ENCODE results near the gene STARD9. TPM values are rescaled to one million over a fixed set of nuclear protein-coding genes. Genes with fewer than 3 reads are reported as not detected.
"Not testable (repeated sequence)": the region's sequence is repeated elsewhere in the genome, so short reads cannot be mapped to it uniquely, and the experiment has no call there.

STARD9 gene
- 1 to 10 TPM; 5.1 to 6.3 TPM for total RNA-seq

- H3K9me3 Mint-ChIP-seq = no peaks in the 10 kb centered on the region
- peak within 1 kb of the TSS; percentile 95 for H3K4me3 Mint-ChIP-seq
- DNase-seq (peak; percentile 97), ATAC-seq (replicated peaks in 1 of 2) (peak; percentile 92)
- peak within 1 kb of the TSS; percentile 66 for H3K27ac Mint-ChIP-seq
- H3K4me1 Mint-ChIP-seq (ENCODE audit: low read depth) = peaks cover 32% of the 10 kb centered on the region
- peaks cover 28% of the 10 kb centered on the region for H3K27me3 Mint-ChIP-seq (ENCODE audit: low read depth)
- peaks cover 0 to 2% of the 10 kb centered on the region in 2 donors for H3K36me3 Mint-ChIP-seq (ENCODE audit: insufficient read depth in 2 of 2)
These were observed at the start of gene STARD9 for GRCh38 chr15:42575188-42576039. STARD9 (plus strand) TSS chr15:42575606; CDS start chr15:42575716, 110 bp downstream.

GRCh38 chr15:42528970-42529369, 46.4 kb upstream of the STARD9 start:
- H3K4me1 Mint-ChIP-seq (ENCODE audit: low read depth) = no peaks in the 10 kb centered on the region
- H3K4me3 Mint-ChIP-seq = no peak overlapping the region
- no peaks in the 10 kb centered on the region for H3K27me3 Mint-ChIP-seq (ENCODE audit: low read depth)
- H3K9me3 Mint-ChIP-seq = no peaks in the 10 kb centered on the region
- no peak for DNase-seq
- no peak overlapping the region for H3K27ac Mint-ChIP-seq
- H3K36me3 Mint-ChIP-seq (ENCODE audit: insufficient read depth in 2 of 2) = peaks cover 1 to 8% of the 10 kb centered on the region in 2 donors
- ATAC-seq (replicated peaks in 1 of 2) = no peak

- Mint-ChIP-seq H3K27me3 (ENCODE audit: low read depth) (no peaks in the 10 kb centered on the region), H3K27ac (peak overlapping the region; percentile 75), H3K36me3 (ENCODE audit: insufficient read depth in 2 of 2) (peaks cover 0 to 14% of the 10 kb centered on the region in 2 donors), H3K4me3 (no peak overlapping the region), H3K4me1 (ENCODE audit: low read depth) (no peaks in the 10 kb centered on the region), H3K9me3 (no peaks in the 10 kb centered on the region)
- DNase-seq (no peak), ATAC-seq (replicated peaks in 1 of 2) (no peak)
These were observed 42.2 kb upstream of the STARD9 start for GRCh38 chr15:42533246-42533645.

GRCh38 chr15:42544853-42545629, 30.4 kb upstream of the STARD9 start:
- H3K9me3 Mint-ChIP-seq = no peaks in the 10 kb centered on the region
- H3K4me1 Mint-ChIP-seq (ENCODE audit: low read depth) = peaks cover 34% of the 10 kb centered on the region

GRCh38 chr15:42547918-42548248, 27.5 kb upstream of the STARD9 start:
- H3K36me3 Mint-ChIP-seq (ENCODE audit: insufficient read depth in 2 of 2) = peaks cover 6 to 15% of the 10 kb centered on the region in 2 donors
- H3K4me1 Mint-ChIP-seq (ENCODE audit: low read depth) = peaks cover 50% of the 10 kb centered on the region
- DNase-seq (no peak), ATAC-seq (replicated peaks in 1 of 2) (no peak)
- H3K9me3 Mint-ChIP-seq = no peaks in the 10 kb centered on the region
- peak overlapping the region; percentile 93 to 96 for H3K4me3 Mint-ChIP-seq
- no peaks in the 10 kb centered on the region for H3K27me3 Mint-ChIP-seq (ENCODE audit: low read depth)
- peak overlapping the region; percentile 92 for H3K27ac Mint-ChIP-seq

More at GRCh38 chr15:42544853-42545629, 30.4 kb upstream of the STARD9 start:
- H3K27me3 Mint-ChIP-seq (ENCODE audit: low read depth) = no peaks in the 10 kb centered on the region
- no peak for DNase-seq
- H3K36me3 Mint-ChIP-seq (ENCODE audit: insufficient read depth in 2 of 2) = peaks cover 6 to 17% of the 10 kb centered on the region in 2 donors
- no peak for ATAC-seq (replicated peaks in 1 of 2)
- H3K4me3 Mint-ChIP-seq = no peak overlapping the region
- no peak overlapping the region for H3K27ac Mint-ChIP-seq

GRCh38 chr15:42548249-42549031, 27.0 kb upstream of the STARD9 start, which contains the start of the genes HAUS2 and LRRC57:
HAUS2 (plus strand) TSS chr15:42548838; CDS start chr15:42548873, 35 bp downstream.
LRRC57 (minus strand) TSS chr15:42548793; CDS start chr15:42548434, 359 bp downstream.
- peak within 1 kb of the TSS; percentile 92 for H3K27ac Mint-ChIP-seq
- peaks cover 52% of the 10 kb centered on the region for H3K4me1 Mint-ChIP-seq (ENCODE audit: low read depth)
- peaks cover 6 to 16% of the 10 kb centered on the region in 2 donors for H3K36me3 Mint-ChIP-seq (ENCODE audit: insufficient read depth in 2 of 2)
- peak; percentile 92 for DNase-seq
- no peaks in the 10 kb centered on the region for H3K27me3 Mint-ChIP-seq (ENCODE audit: low read depth)
- H3K9me3 Mint-ChIP-seq = no peaks in the 10 kb centered on the region
- peak within 1 kb of the TSS; percentile 93 to 96 for H3K4me3 Mint-ChIP-seq
- ATAC-seq (replicated peaks in 1 of 2) = peak; percentile 93 to 94

GRCh38 chr15:42549032-42549491, 26.3 kb upstream of the STARD9 start:
- peak in 1 of 2 donors; percentile 8 for DNase-seq
- Mint-ChIP-seq H3K9me3 (no peaks in the 10 kb centered on the region), H3K27me3 (ENCODE audit: low read depth) (no peaks in the 10 kb centered on the region), H3K27ac (peak overlapping the region; percentile 92), H3K4me3 (peak overlapping the region; percentile 93 to 96), H3K36me3 (ENCODE audit: insufficient read depth in 2 of 2) (peaks cover 6 to 17% of the 10 kb centered on the region in 2 donors), H3K4me1 (ENCODE audit: low read depth) (peaks cover 59% of the 10 kb centered on the region)
- peak; percentile 40 to 48 for ATAC-seq (replicated peaks in 1 of 2)

- DNase-seq (no peak), ATAC-seq (replicated peaks in 1 of 2) (no peak)
- peaks cover 67% of the 10 kb centered on the region for H3K4me1 Mint-ChIP-seq (ENCODE audit: low read depth)
- peak overlapping the region; percentile 93 to 96 for H3K4me3 Mint-ChIP-seq
- H3K36me3 Mint-ChIP-seq (ENCODE audit: insufficient read depth in 2 of 2) = peaks cover 6 to 17% of the 10 kb centered on the region in 2 donors
- no peaks in the 10 kb centered on the region for H3K9me3 Mint-ChIP-seq
- H3K27me3 Mint-ChIP-seq (ENCODE audit: low read depth) = no peaks in the 10 kb centered on the region
- peak overlapping the region; percentile 71 for H3K27ac Mint-ChIP-seq
These were observed 25.5 kb upstream of the STARD9 start for GRCh38 chr15:42549741-42550392.

GRCh38 chr15:42553554-42553953, 21.9 kb upstream of the STARD9 start:
- Mint-ChIP-seq H3K27ac (peak overlapping the region; percentile 69), H3K36me3 (ENCODE audit: insufficient read depth in 2 of 2) (peaks cover 5 to 15% of the 10 kb centered on the region in 2 donors), H3K4me1 (ENCODE audit: low read depth) (peaks cover 41% of the 10 kb centered on the region), H3K4me3 (peak overlapping the region in 1 of 2 donors; percentile 36), H3K9me3 (no peaks in the 10 kb centered on the region), H3K27me3 (ENCODE audit: low read depth) (no peaks in the 10 kb centered on the region)
- ATAC-seq (replicated peaks in 1 of 2) (no peak), DNase-seq (no peak)

GRCh38 chr15:42556550-42557207, 18.7 kb upstream of the STARD9 start:
- peaks cover 1 to 16% of the 10 kb centered on the region in 2 donors for H3K36me3 Mint-ChIP-seq (ENCODE audit: insufficient read depth in 2 of 2)
- not testable (repeated sequence) for H3K27ac Mint-ChIP-seq

GRCh38 chr15:42558739-42559138, 16.7 kb upstream of the STARD9 start:
- H3K36me3 Mint-ChIP-seq (ENCODE audit: insufficient read depth in 2 of 2) = peaks cover 1 to 16% of the 10 kb centered on the region in 2 donors
- peaks cover 13% of the 10 kb centered on the region for H3K4me1 Mint-ChIP-seq (ENCODE audit: low read depth)
- H3K27me3 Mint-ChIP-seq (ENCODE audit: low read depth) = no peaks in the 10 kb centered on the region
- DNase-seq (no peak), ATAC-seq (replicated peaks in 1 of 2) (no peak)
- no peaks in the 10 kb centered on the region for H3K9me3 Mint-ChIP-seq
- no peak overlapping the region for H3K27ac Mint-ChIP-seq
- H3K4me3 Mint-ChIP-seq = no peak overlapping the region

More at GRCh38 chr15:42556550-42557207, 18.7 kb upstream of the STARD9 start:
- ATAC-seq (replicated peaks in 1 of 2); H3K9me3 Mint-ChIP-seq; H3K27me3 Mint-ChIP-seq (ENCODE audit: low read depth); DNase-seq; H3K4me3 Mint-ChIP-seq: not testable (repeated sequence)
- peaks cover 26% of the 10 kb centered on the region for H3K4me1 Mint-ChIP-seq (ENCODE audit: low read depth)
